Esophagus muscularis mucosa (tissue), 4 donors: Measurements from ENCODE around the gene DRP2. TPM values are rescaled to one million over a fixed set of nuclear protein-coding genes. Genes with fewer than 3 reads are reported as not detected.
"Not testable (repeated sequence)": the region's sequence is repeated elsewhere in the genome, so short reads cannot be mapped to it uniquely, and the experiment has no call there.

Experiments
- DNase-seq: peaks from one replicate; pipeline ENCODE4 v3.0.0-alpha.2; 2017; ENCODE audit errors: extremely low spot score
- H3K27ac ChIP-seq, 4 donors: fragments of 200-600 bp; sonication (generic); replicated peaks in 1 of 4; 1 replicate in 3 of 4; 2 replicates in 1 of 4; pipeline ENCODE4 v1.5.1; 2016 to 2019; ENCODE audit warnings: mild to moderate bottlenecking in 1 of 4
- H3K27me3 ChIP-seq, 4 donors: fragments of 200-600 bp; sonication (generic); one replicate each; pipeline versions ENCODE4 v1.5.1 to v1.6.0; 2016 to 2019
- H3K36me3 ChIP-seq, 4 donors: fragments of 200-600 bp; sonication (generic); one replicate each; pipeline ENCODE4 v1.5.1; 2016 to 2019
- H3K4me1 ChIP-seq, 4 donors: fragments of 200-600 bp; sonication (generic); one replicate each; pipeline ENCODE4 v1.5.1; 2016 to 2019
- H3K4me3 ChIP-seq, 4 donors: fragments of 200-600 bp; sonication (generic); 1 replicate in 2 of 4; 2 replicates in 2 of 4; pipeline ENCODE4 v1.5.1; 2016 to 2019; ENCODE audit warnings: mild to moderate bottlenecking in 4 of 4, moderate library complexity in 1 of 4
- H3K9me3 ChIP-seq, 4 donors: fragments of 200-600 bp; sonication (generic); 1 replicate in 3 of 4; 2 replicates in 1 of 4; pipeline ENCODE4 v1.5.1; 2016 to 2019
- EP300 ChIP-seq: sonication (generic); formaldehyde crosslinking; IDR thresholded peaks from one replicate; pipeline ENCODE4 v1.6.1; 2017; ENCODE audit warnings: antibody characterized with exemption
- POLR2A ChIP-seq: fragments of 450-650 bp; IDR thresholded peaks from one replicate; pipeline ENCODE4 v1.6.1; 2017; ENCODE audit warnings: antibody characterized with exemption, moderate library complexity, mild to moderate bottlenecking, low read depth
- POLR2AphosphoS5 ChIP-seq, 2 donors: sonication (generic); formaldehyde crosslinking; IDR thresholded peaks; one replicate each; pipeline ENCODE4 v1.6.1; 2017; ENCODE audit warnings: antibody characterized with exemption in 2 of 2
- WGBS: methylation state at CpG from one replicate; pipeline ENCODE4 v1.1.5; 2018; 5-methylcytosine and 5-hydroxymethylcytosine counted together
- intact Hi-C: fragments of 100-400 bp; cut with DNase I; formaldehyde crosslinking; loops from one replicate; pipeline ENCODE4 v1.15.1; 2023
- total RNA-seq, 4 donors: library from RNA; depleted of rRNA; stranded (reverse); fragments of >200 nt; gene quantifications; one replicate each; pipeline versions ENCODE4 v1.1.0 to v1.2.1, GENCODE V29; 2016
- TF ChIP-seq, protein P1 (sequence below), 3 experiments: fragments of 200-600 bp in 2 of 3; fragments of 450-650 bp in 1 of 3; sonication (generic) in 2 of 3; IDR thresholded peaks; one replicate each; pipeline ENCODE4 v1.5.1; 2017 to 2019; ENCODE audit warnings: antibody characterized with exemption in 3 of 3, mild to moderate bottlenecking in 2 of 3, moderate library complexity in 1 of 3

The DRP2 gene, protein sequence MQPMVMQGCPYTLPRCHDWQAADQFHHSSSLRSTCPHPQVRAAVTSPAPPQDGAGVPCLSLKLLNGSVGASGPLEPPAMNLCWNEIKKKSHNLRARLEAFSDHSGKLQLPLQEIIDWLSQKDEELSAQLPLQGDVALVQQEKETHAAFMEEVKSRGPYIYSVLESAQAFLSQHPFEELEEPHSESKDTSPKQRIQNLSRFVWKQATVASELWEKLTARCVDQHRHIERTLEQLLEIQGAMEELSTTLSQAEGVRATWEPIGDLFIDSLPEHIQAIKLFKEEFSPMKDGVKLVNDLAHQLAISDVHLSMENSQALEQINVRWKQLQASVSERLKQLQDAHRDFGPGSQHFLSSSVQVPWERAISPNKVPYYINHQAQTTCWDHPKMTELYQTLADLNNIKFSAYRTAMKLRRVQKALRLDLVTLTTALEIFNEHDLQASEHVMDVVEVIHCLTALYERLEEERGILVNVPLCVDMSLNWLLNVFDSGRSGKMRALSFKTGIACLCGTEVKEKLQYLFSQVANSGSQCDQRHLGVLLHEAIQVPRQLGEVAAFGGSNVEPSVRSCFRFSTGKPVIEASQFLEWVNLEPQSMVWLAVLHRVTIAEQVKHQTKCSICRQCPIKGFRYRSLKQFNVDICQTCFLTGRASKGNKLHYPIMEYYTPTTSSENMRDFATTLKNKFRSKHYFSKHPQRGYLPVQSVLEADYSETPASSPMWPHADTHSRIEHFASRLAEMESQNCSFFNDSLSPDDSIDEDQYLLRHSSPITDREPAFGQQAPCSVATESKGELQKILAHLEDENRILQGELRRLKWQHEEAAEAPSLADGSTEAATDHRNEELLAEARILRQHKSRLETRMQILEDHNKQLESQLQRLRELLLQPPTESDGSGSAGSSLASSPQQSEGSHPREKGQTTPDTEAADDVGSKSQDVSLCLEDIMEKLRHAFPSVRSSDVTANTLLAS
- total RNA-seq = under 1 TPM; 0.42 to 0.97 (median 0.65) TPM

GRCh38 chrX:101219116-101219863, at the start of gene DRP2:
DRP2 (plus strand) TSS chrX:101219786; CDS start chrX:101231648, 11,862 bp downstream.
- Histone ChIP-seq H3K4me3 (no peak within 1 kb of the TSS), H3K9me3 (no peaks in the 10 kb centered on the region), H3K27me3 (no peaks in the 10 kb centered on the region), H3K27ac (no peak within 1 kb of the TSS), H3K4me1 (no peaks in the 10 kb centered on the region), H3K36me3 (no peaks in the 10 kb centered on the region)
- intact Hi-C loops = no loop called here
- TF ChIP-seq POLR2A = no peak
- TF ChIP-seq POLR2AphosphoS5 (IDR thresholded peaks at IDR 0.05) = no peak
- no peak for DNase-seq
- WGBS = 61% methylated on average over 7 of the region's 7 CpGs

DNA sequence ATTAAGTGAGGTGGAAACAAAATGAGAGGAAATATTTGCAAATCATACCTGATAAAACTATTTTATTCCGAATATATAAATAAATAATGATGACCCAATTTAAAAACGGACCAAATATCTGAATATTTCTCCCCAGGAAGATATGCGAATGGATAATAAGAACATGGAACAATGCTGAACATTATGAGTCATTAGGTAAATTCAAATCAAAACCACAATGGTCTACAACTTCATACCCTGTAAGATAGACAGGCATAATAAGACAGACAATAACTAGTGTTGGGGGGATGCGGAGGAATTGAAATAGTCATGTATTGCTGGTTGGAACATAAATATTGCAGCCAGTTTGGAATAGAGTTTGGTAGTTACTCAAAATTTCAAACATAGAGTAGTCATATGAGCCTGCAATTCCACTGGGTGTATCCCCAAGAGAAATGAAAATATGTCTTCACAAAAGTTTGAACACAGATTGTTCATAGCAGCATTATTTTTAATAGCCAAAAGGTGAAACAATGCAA, 47.6 kb upstream of the DRP2 start:
- Histone ChIP-seq H3K27ac (no peak overlapping the region), H3K27me3 (no peaks in the 10 kb centered on the region), H3K36me3 (no peaks in the 10 kb centered on the region), H3K9me3 (no peaks in the 10 kb centered on the region), H3K4me3 (no peak overlapping the region), H3K4me1 (no peaks in the 10 kb centered on the region)
- intact Hi-C loops = no loop called here
- 58% methylated on average over 4 of the region's 4 CpGs for WGBS
- TF ChIP-seq, protein P1, sequence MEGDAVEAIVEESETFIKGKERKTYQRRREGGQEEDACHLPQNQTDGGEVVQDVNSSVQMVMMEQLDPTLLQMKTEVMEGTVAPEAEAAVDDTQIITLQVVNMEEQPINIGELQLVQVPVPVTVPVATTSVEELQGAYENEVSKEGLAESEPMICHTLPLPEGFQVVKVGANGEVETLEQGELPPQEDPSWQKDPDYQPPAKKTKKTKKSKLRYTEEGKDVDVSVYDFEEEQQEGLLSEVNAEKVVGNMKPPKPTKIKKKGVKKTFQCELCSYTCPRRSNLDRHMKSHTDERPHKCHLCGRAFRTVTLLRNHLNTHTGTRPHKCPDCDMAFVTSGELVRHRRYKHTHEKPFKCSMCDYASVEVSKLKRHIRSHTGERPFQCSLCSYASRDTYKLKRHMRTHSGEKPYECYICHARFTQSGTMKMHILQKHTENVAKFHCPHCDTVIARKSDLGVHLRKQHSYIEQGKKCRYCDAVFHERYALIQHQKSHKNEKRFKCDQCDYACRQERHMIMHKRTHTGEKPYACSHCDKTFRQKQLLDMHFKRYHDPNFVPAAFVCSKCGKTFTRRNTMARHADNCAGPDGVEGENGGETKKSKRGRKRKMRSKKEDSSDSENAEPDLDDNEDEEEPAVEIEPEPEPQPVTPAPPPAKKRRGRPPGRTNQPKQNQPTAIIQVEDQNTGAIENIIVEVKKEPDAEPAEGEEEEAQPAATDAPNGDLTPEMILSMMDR (IDR thresholded peaks at IDR 0.05) = no peak
- no peak for TF ChIP-seq POLR2AphosphoS5 (IDR thresholded peaks at IDR 0.05)
- TF ChIP-seq POLR2A = no peak
- no peak for TF ChIP-seq EP300
- DNase-seq = no peak

- WGBS = 71% methylated on average over 3 of the region's 3 CpGs
- TF ChIP-seq POLR2A = no peak
- TF ChIP-seq, protein P1 (IDR thresholded peaks at IDR 0.05) = no peak
- no peak for TF ChIP-seq POLR2AphosphoS5 (IDR thresholded peaks at IDR 0.05)
- no peak for TF ChIP-seq EP300
- Histone ChIP-seq H3K4me1 (no peaks in the 10 kb centered on the region), H3K27me3 (no peaks in the 10 kb centered on the region), H3K4me3 (no peak overlapping the region), H3K9me3 (no peaks in the 10 kb centered on the region), H3K27ac (no peak overlapping the region), H3K36me3 (no peaks in the 10 kb centered on the region)
- intact Hi-C loops = no loop called here
- DNase-seq = no peak
Measured at GRCh38 chrX:101176439-101176838, 43.1 kb upstream of the DRP2 start.

DNA sequence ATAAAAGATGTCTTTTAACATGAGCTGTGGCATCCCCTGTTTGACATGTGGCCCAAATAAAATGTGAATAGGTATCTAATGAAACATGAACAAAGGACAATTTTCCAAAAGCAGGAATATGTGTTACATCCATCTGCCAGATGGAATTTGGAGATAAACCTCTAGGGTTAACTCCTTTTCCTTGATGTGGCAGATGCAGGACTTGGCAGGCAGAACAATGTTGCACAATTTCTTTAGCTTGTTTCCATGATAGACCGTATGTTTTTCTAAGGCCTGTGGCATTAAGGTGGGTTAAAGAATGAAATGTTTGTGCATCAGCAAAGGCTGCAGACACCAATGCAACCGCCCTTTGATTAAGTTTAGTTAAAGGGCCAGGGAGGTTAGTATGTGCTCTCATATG, 34.7 kb upstream of the DRP2 start:
- H3K4me1 ChIP-seq, H3K36me3 ChIP-seq, H3K27me3 ChIP-seq, intact Hi-C loops, H3K9me3 ChIP-seq, H3K27ac ChIP-seq, H3K4me3 ChIP-seq, DNase-seq: not testable (repeated sequence)
- 64% methylated on average over 2 of the region's 2 CpGs for WGBS

DNA sequence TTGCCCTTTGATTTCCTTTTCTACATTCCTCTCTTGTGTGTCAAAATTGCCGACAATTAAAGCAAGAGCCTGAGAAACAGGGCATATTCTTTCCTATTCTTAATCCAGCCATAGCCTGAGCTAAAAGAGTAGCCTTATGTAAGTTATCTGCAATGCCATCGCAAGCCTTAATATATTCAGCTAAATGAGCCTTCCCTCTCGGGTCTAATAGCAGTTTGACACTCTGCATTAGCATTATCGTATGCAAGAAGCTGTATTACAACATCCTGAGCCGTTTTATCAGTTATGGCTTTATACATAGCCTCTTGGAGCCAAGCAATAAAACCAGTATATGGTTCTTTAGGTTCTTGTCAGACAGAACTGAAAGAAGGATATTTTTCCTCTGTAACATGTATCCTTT, 31.6 kb upstream of the DRP2 start:
- H3K4me3 ChIP-seq, H3K36me3 ChIP-seq, intact Hi-C loops, H3K27me3 ChIP-seq, DNase-seq, H3K9me3 ChIP-seq, H3K27ac ChIP-seq, H3K4me1 ChIP-seq: not testable (repeated sequence)
- 70% methylated on average over 5 of the region's 5 CpGs for WGBS
